Medulla oblongata (tissue), 1 donor: Measurements from ENCODE around the gene SCAND1.

Experiments used
- DNase-seq: peaks from one replicate; pipeline ENCODE4 v3.0.0-alpha.2; 2015; ENCODE audit errors: extremely low spot score

SCAND1 gene

GRCh38 chr20:35907017-35907701 is 47.1 kb downstream of the SCAND1 start:
- DNase-seq: no peak

DNA sequence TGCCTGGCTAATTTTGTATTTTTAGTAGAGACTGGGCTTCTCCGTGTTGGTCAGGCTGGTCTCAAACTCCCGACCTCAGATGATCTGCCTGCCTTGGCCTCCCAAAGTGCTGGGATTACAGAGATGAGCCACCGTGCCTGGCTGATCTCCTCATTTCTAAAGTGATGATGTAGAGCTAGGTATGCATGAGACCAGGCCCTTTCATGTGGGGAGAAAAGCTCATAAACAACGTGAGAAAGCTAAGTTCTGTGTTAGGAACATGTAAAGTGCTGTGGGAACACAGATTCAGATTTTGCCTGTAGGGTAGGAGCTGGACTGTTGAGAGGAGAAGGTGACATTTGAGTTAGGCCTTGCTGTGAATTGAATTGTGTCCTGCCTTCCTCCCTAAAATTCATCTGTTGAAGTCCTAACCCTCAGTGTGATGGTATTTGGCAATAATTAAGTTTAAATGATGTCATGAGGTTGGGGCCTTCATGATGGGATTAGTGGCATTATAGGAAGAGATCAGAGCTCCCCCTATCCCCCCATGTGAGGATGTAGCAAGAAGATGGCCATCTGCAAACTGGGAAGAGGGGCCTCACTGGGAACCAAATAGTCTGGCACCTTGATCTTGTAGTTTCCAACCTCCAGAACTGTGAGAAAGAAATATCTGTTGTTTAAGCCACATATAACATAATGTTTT is 49.2 kb downstream of the SCAND1 start:
- no peak for DNase-seq

DNA sequence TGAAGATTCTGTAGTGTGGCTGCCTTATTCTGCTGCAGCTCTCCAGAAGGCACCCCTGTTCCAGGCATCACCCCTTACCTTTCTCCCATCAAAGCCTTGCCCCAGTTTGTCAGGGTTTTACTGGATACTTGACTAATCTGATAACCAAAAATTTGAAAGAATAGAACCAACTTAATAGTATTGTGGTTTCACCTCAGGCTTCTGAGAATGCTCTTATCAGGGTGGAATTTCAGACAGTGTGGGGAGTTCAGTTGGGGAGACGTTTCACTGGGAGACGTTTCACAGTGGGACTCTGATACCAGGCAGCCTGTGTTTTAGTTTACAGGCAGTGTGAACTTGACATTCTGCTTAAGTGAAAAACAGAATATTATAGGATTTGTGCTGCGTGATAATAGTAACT is 50.5 kb downstream of the SCAND1 start:
- no peak for DNase-seq
